ENCODE results near the gene ADCY5.

Gene ADCY5

GRCh38 chr3:123357275-123357674, 91.6 kb downstream of the ADCY5 start:
- no peak for DNase-seq

- DNase-seq = no peak
Observed at GRCh38 chr3:123353850-123354233, 95.0 kb downstream of the ADCY5 start.

- no peak for DNase-seq
Observed at GRCh38 chr3:123353227-123353849, 95.6 kb downstream of the ADCY5 start.

- no peak for DNase-seq
Observed at GRCh38 chr3:123352134-123352554, 96.7 kb downstream of the ADCY5 start.

- DNase-seq = no peak
Observed at GRCh38 chr3:123351501-123351900, 97.4 kb downstream of the ADCY5 start.

GRCh38 chr3:123350971-123351370, 97.9 kb downstream of the ADCY5 start:
- DNase-seq = no peak

- DNase-seq = no peak
Observed at GRCh38 chr3:123349566-123350435, 99.1 kb downstream of the ADCY5 start.

- no peak for DNase-seq
Observed at GRCh38 chr3:123349201-123349535, 99.7 kb downstream of the ADCY5 start.

- DNase-seq = no peak
Observed at GRCh38 chr3:123348471-123349200, 100.3 kb downstream of the ADCY5 start.

- no peak for DNase-seq
Observed at GRCh38 chr3:123347691-123348264, 101.1 kb downstream of the ADCY5 start.

- no peak for DNase-seq
Observed at GRCh38 chr3:123347205-123347604, 101.7 kb downstream of the ADCY5 start.

- no peak for DNase-seq
Observed at GRCh38 chr3:123346021-123346420, 102.9 kb downstream of the ADCY5 start.

- DNase-seq = no peak
Observed at GRCh38 chr3:123344907-123345594, 103.8 kb downstream of the ADCY5 start.

GRCh38 chr3:123344175-123344906, 104.5 kb downstream of the ADCY5 start:
- no peak for DNase-seq

GRCh38 chr3:123343296-123344174, 105.4 kb downstream of the ADCY5 start:
- DNase-seq = no peak

- DNase-seq = no peak
Observed at GRCh38 chr3:123342631-123343080, 106.2 kb downstream of the ADCY5 start.

- no peak for DNase-seq
Observed at GRCh38 chr3:123341871-123342630, 106.8 kb downstream of the ADCY5 start.

- DNase-seq = no peak
Observed at GRCh38 chr3:123340336-123340735, 108.6 kb downstream of the ADCY5 start.

- DNase-seq = no peak
Observed at GRCh38 chr3:123339302-123339701, 109.6 kb downstream of the ADCY5 start.

- DNase-seq = no peak
Observed at GRCh38 chr3:123338620-123339061, 110.2 kb downstream of the ADCY5 start.
